GM20000 (cell line): ENCODE measurements around the gene MECP2.
A peak's percentile ranks its signal among the peaks of the same experiment; 100 is the strongest.

Experiments
- DNase-seq: peaks from one replicate; pipeline ENCODE4 v3.0.0; 2012; ENCODE audit warnings: low spot score
- CTCF ChIP-seq: IDR thresholded peaks from 2 replicates; pipeline ENCODE4 v1.5.1; 2012; ENCODE audit warnings: mild to moderate bottlenecking, control low read depth; ENCODE audit errors: extremely low read depth, missing control alignments

The MECP2 gene

GRCh38 chrX:154010330-154011087, 87.0 kb downstream of the MECP2 start:
- TF ChIP-seq CTCF, result no peak
- no peak for DNase-seq

GRCh38 chrX:154008521-154008920, 89.0 kb downstream of the MECP2 start:
- peak; percentile 18 for DNase-seq
- TF ChIP-seq CTCF, result no peak

GRCh38 chrX:154006947-154007346, 90.6 kb downstream of the MECP2 start:
- no peak for TF ChIP-seq CTCF
- DNase-seq, result no peak

- no peak for TF ChIP-seq CTCF
- no peak for DNase-seq
Measured at GRCh38 chrX:154004315-154004714, 93.2 kb downstream of the MECP2 start.

GRCh38 chrX:154002215-154002719, 95.2 kb downstream of the MECP2 start:
- peak; percentile 23 for DNase-seq
- TF ChIP-seq CTCF, result no peak

- DNase-seq, result no peak
- no peak for TF ChIP-seq CTCF
Measured at GRCh38 chrX:154000051-154000450, 97.5 kb downstream of the MECP2 start.

- no peak for DNase-seq
- TF ChIP-seq CTCF, result no peak
Measured at GRCh38 chrX:153999359-154000037, 98.0 kb downstream of the MECP2 start.
